AG09309 (cell line): ENCODE data around the gene BAMBI.

ENCODE experiments used
- DNase-seq: peaks from one replicate; pipeline ENCODE4 v3.0.0-alpha.2; 2010; ENCODE audit warnings: low read depth
- H3K4me3 ChIP-seq: 2 replicates; pipeline ENCODE4 v1.5.1; 2011; ENCODE audit warnings: mild to moderate bottlenecking, low read depth, low read length, moderate library complexity; ENCODE audit not compliant: control insufficient read depth
- CTCF ChIP-seq: IDR thresholded peaks from 2 replicates; pipeline ENCODE4 v1.5.1; 2011; ENCODE audit warnings: mild to moderate bottlenecking, low read depth, low read length, inconsistent platforms; ENCODE audit not compliant: insufficient read depth, control insufficient read depth; ENCODE audit errors: missing control alignments

The BAMBI gene

GRCh38 chr10:28687683-28688001 lies 10.3 kb downstream of the BAMBI start:
- TF ChIP-seq CTCF, result no peak
- no peak overlapping the region for H3K4me3 ChIP-seq
- DNase-seq, result no peak

GRCh38 chr10:28690545-28690944 lies 13.2 kb downstream of the BAMBI start:
- no peak overlapping the region for H3K4me3 ChIP-seq
- DNase-seq, result no peak
- no peak for TF ChIP-seq CTCF

- no peak overlapping the region for H3K4me3 ChIP-seq
- no peak for DNase-seq
- no peak for TF ChIP-seq CTCF
Measured at GRCh38 chr10:28691187-28691694, 13.9 kb downstream of the BAMBI start.

- TF ChIP-seq CTCF, result no peak
- H3K4me3 ChIP-seq, result no peak overlapping the region
- DNase-seq, result no peak
Measured at GRCh38 chr10:28692050-28692449, 14.7 kb downstream of the BAMBI start.

GRCh38 chr10:28694530-28694929 lies 17.2 kb downstream of the BAMBI start:
- DNase-seq, result no peak
- no peak for TF ChIP-seq CTCF
- no peak overlapping the region for H3K4me3 ChIP-seq

- DNase-seq, result no peak
- no peak overlapping the region for H3K4me3 ChIP-seq
- TF ChIP-seq CTCF, result no peak
Measured at GRCh38 chr10:28698075-28698474, 20.8 kb downstream of the BAMBI start.

GRCh38 chr10:28704464-28705161 lies 27.3 kb downstream of the BAMBI start:
- no peak for DNase-seq
- H3K4me3 ChIP-seq, result no peak overlapping the region
- no peak for TF ChIP-seq CTCF
